Measurements from ENCODE around the gene MDM1.

Gene MDM1, protein sequence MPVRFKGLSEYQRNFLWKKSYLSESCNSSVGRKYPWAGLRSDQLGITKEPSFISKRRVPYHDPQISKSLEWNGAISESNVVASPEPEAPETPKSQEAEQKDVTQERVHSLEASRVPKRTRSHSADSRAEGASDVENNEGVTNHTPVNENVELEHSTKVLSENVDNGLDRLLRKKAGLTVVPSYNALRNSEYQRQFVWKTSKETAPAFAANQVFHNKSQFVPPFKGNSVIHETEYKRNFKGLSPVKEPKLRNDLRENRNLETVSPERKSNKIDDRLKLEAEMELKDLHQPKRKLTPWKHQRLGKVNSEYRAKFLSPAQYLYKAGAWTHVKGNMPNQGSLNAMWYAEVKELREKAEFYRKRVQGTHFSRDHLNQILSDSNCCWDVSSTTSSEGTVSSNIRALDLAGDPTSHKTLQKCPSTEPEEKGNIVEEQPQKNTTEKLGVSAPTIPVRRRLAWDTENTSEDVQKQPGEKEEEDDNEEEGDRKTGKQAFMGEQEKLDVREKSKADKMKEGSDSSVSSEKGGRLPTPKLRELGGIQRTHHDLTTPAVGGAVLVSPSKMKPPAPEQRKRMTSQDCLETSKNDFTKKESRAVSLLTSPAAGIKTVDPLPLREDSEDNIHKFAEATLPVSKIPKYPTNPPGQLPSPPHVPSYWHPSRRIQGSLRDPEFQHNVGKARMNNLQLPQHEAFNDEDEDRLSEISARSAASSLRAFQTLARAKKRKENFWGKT

DNA sequence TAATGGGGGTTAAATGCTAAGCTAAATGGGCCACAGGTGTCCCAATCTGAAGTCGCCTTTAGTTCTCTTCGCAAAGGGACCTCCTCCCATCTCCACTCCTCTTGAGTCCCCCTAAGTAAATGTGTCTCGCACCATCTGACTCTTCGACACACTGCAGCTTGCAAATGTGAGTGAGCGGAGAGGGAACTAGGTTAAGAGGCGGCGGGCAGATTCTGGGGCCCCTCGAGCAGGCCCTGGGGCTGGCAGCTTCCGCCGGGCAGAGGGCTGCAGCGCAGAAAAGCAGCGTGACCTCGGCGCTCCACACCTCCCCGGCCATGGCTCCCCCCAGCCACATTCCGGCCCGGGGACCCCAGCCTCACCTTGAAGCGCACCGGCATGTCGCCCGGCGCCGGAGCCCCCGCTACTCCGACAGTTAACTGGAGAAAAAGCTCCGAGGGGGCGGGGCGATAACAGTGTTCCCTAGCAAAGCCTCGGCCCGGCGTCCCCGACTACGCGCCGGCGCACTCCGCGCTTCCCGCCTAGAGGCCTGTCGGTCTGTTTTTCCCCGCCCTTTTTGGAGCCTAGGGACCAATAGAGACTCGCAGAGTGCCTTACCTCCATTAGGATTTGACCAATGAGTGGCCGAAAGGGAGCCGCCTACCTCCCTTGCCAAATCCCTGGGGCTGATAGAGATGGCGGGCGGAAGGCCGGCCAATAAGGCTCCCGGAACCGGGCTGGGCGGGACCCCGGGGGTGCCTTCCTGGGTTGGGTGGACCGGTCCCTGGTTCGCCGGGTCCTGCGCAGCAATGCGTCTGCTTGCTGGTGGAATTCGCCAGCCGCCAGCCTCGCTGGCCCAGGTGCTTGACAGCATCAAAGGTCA lies at the start of gene MDM1:
Gene MDM1 (minus strand): TSS at position 494 of the 859 bp plus-strand sequence. CDS start 117 bp downstream, at position 377.
- DNase-seq = peak; percentile 98

GRCh38 chr12:68381476-68382219 lies 49.5 kb upstream of the MDM1 start:
- DNase-seq = no peak

GRCh38 chr12:68378872-68379606 lies 46.9 kb upstream of the MDM1 start:
- no peak for DNase-seq

DNA sequence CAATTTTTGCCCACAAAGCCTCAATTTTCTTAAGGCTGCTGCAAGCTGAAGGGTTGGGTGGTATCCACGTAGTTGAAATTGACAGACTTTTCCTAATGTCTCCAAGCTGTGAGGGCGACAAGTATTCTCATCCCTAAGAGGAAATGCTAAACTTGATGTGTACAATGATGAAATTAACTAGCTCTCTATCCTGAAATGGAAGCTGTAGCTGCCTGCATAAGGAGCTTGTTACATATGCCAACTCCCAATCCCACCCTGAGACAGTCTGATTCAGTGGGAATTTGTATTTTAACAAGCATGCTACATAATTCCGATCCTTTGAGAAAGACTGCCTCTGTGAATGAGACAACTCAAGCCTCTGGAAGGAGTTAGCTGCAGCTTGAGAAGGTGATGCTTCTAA lies 45.7 kb upstream of the MDM1 start:
- DNase-seq = no peak

DNA sequence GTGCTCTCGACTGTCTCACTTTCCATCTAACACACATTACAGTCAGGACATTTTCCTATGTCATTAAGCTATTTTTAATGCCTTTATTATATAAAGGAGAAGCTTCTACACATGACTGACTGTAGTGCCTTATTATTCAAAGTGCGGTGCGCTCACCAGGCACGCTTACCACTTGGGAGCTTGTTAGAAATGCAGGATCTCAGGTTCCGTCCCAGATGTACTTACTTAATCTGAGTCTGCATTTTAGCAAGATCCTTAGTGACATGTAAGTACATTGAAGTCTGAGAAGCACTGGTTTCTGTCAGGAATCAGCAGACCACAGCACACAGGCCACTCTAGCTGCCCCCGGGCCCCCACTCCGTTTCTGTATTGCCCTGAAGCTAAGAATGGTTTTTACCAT lies 44.7 kb upstream of the MDM1 start:
- DNase-seq = no peak

GRCh38 chr12:68375756-68376695 lies 43.9 kb upstream of the MDM1 start:
- DNase-seq = peak; percentile 25

DNA sequence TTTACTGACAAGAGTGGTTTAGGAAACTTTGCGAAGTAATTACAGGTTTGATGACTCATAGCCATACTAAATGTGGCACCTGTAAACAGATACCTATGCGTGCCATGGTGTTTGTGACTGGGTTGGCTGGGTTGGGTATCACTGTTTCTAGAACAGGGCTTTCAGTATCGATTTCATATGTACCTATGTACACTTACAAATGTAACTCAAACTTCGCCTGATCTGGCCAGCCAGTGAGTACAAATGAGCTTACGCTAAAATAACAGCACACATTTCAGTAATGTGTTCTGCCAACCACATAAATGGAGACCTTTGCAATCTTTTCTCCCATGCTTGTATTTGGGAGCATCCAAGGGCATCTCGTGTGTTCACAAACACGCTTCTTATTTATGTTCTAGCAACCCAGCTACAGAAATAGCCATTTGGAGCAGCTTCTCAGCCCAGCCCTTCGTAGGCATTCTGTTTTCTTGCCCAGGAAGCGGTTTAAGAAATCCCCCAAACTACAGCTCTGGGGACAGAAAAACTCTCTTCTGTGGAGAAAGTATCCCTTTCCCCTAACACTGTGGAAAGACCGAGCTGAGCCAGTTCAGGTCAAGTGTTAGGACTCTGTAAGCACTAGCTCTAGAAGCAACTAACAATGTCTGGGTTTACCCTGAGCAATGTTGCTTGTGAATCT lies 42.3 kb upstream of the MDM1 start:
- DNase-seq = no peak

- DNase-seq = no peak
Measured at GRCh38 chr12:68370667-68371066, 38.5 kb upstream of the MDM1 start.

- no peak for DNase-seq
Measured at GRCh38 chr12:68370006-68370590, 37.9 kb upstream of the MDM1 start.

DNA sequence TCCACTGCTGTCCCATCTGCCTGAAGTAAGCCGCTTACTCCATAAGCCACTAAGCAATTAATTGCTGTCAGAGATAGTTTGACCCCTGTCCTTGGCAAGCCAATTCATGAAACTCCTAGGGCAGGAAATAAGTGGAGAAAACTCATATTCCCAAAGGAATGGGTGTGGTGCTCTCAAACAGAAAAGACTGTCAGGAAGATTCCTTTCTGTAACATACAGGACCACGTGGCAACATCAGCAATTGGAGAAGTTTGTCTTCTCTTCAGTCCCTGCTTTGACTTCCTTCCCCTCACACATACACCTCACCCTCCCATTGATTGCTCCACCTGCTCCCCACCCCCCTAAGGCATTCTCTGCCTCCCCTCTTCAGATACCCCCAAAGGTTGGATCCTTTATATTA lies 36.2 kb upstream of the MDM1 start:
- DNase-seq = no peak

DNA sequence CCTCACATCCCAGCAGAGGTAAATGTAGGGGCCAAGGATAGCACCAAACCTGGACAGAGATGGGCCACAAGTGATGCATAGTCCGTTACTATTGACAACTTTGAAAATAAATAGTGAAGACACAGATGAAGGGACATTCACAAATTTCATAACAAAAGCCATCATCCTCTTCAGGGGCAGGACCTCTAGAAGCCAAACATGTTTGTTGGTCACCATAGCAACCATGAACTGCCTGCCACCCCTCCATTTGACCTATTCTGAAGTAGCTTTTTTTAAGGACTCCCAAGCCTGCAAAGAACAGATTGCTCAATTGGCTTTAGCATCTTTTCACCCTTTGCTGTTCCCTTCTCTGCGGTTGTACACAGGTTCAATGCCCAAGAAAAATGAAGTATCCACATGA lies 35.7 kb upstream of the MDM1 start:
- DNase-seq = no peak

DNA sequence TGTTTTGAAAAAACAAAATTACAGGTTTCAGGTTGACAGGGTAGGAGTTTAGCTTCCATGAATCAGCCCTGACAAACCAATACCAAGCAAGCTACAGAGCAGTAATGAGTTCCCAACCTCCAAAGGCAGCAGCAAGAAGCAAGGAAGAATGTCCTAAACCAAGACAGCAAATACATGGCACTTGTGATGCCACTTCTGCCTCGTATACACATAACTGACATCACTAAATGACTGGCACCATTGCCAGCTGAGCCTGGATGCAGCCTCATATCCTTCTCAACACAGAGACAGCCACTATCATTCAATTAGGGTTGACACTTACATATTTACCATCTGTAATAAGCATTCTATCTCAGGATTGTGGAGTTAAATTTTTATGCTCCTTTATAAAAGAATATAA lies 35.0 kb upstream of the MDM1 start:
- DNase-seq = no peak

GRCh38 chr12:68364893-68365725 lies 32.9 kb upstream of the MDM1 start:
- DNase-seq = peak; percentile 98

- no peak for DNase-seq
Measured at GRCh38 chr12:68364328-68364727, 32.2 kb upstream of the MDM1 start.

DNA sequence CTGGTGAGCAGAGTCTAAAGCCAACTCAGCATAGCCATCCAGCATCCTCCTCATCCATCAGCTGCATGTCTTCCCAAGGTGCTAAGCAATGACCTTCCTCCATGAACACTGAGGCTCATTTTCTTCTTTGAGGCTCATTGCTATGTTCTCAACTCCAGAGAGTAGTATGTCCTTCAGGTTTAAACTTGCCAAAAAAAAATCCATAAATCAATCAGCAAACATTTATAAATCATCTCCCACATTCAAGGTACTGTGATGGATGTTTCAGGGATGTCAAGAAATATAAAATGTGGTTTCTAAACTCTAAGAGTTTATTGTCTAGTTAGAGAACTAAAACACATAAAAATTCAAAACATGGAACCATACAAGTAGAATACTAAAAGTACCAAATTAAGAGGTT lies 29.8 kb upstream of the MDM1 start:
- DNase-seq = no peak

DNA sequence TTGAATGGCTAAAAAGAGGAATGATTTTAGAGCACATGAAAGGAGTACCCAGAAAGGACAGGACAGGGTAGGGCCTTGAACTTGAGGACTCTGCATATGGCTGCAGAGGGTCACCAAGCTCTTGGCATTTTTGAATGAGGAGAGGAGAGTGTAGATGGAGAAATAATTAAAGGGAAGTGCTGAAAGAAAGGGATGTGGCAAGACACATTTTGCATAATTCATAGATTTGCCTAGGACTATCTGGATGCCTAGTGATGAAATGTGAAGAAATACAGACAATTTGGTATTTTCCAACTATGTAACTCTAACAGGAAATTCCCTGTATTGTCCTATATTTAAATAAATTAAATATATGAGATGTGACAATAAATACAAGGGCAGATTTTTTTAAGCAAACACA lies 27.5 kb upstream of the MDM1 start:
- DNase-seq = peak; percentile 72

DNA sequence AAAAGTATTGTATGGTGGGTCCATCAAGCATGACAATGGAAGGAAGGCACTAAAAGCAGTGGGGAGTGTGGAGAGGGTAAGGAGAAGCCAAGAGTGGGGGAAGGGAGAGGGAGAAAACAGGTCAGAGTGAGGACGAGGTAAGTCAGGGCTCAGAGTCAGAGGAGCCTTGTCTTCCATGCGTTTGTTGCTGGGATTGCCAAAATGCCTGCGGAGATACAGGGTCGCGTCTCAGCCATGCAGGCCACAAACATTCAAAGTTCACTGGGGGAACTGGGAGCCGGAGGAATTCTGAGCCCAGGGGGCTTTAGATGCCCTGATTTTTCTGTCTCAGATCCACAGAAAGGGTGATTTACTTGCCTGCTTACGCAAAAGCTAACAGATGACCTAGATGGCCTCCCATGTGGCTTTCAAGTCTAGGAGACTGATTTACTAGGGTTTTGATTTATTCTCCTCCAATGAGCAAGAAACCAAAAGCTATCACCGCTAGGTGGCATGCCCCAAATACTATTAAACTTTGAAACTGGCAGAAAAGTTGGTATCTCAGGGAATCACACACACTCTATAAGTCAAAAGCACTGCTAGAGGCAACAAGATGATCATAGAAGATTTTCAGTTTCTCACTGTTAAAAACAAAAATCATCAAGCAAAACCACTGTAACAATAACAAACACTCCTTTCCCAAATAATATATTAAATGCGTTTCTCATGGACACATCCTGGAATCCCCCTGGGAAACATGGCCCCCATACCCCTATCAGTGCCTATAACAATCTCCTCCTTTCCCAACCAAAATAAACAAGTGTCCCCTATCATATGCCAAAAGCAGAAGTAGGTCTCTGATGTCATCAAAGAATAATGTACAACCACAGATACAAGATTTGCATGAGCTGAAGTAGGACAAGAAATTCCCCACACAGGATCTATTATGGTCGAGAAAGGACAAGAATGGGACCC lies 26.6 kb upstream of the MDM1 start:
- peak; percentile 94 for DNase-seq

GRCh38 chr12:68356986-68357385 lies 24.8 kb upstream of the MDM1 start:
- no peak for DNase-seq
